Activated CD8-positive, alpha-beta memory T cell treated with anti-CD3 and anti-CD28 coated beads, Interleukin-2, amount 50 U/mL, for 1 hour (primary cell): ENCODE measurements around the gene STOML2.

Experiments
- DNase-seq: peaks from one replicate; pipeline ENCODE4 v3.0.0-alpha.2; 2020; ENCODE audit errors: extremely low read depth

STOML2 gene

GRCh38 chr9:35107297-35108290, 4.7 kb upstream of the STOML2 start:
- no peak for DNase-seq

- DNase-seq: no peak
These were observed 3.4 kb upstream of the STOML2 start for GRCh38 chr9:35106343-35106730.

- no peak for DNase-seq
These were observed 2.8 kb upstream of the STOML2 start for GRCh38 chr9:35105571-35106342.

- DNase-seq: no peak
These were observed 2.2 kb upstream of the STOML2 start for GRCh38 chr9:35105126-35105525.

- DNase-seq: no peak
These were observed 1.7 kb upstream of the STOML2 start for GRCh38 chr9:35104586-35104985.

- no peak for DNase-seq
These were observed 795 bp upstream of the STOML2 start for GRCh38 chr9:35103660-35104191.

GRCh38 chr9:35102465-35102768, 514 bp downstream of the STOML2 start:
- DNase-seq: no peak

GRCh38 chr9:35097573-35097972, 5.4 kb downstream of the STOML2 start:
- DNase-seq: no peak

GRCh38 chr9:35096035-35096849, 6.7 kb downstream of the STOML2 start, which contains the start of gene PIGO:
PIGO (minus strand) TSS chr9:35096591; CDS start chr9:35095565, 1,026 bp downstream.
- peak; percentile 73 for DNase-seq

GRCh38 chr9:35091536-35091935, 11.4 kb downstream of the STOML2 start:
- no peak for DNase-seq

- no peak for DNase-seq
These were observed 13.5 kb downstream of the STOML2 start for GRCh38 chr9:35089434-35089833.

- DNase-seq: no peak
These were observed 17.9 kb downstream of the STOML2 start for GRCh38 chr9:35085078-35085477.

GRCh38 chr9:35079426-35080341, 23.2 kb downstream of the STOML2 start, which contains the start of gene FANCG:
FANCG (minus strand) TSS chr9:35079942; CDS start chr9:35079524, 418 bp downstream.
- DNase-seq: peak; percentile 31

GRCh38 chr9:35079041-35079425, 23.9 kb downstream of the STOML2 start:
- no peak for DNase-seq

GRCh38 chr9:35078066-35078465, 24.9 kb downstream of the STOML2 start:
- DNase-seq: no peak

GRCh38 chr9:35076848-35077247, 26.1 kb downstream of the STOML2 start:
- no peak for DNase-seq

- DNase-seq: no peak
These were observed 27.6 kb downstream of the STOML2 start for GRCh38 chr9:35075358-35075757.

- DNase-seq: no peak
These were observed 28.1 kb downstream of the STOML2 start for GRCh38 chr9:35074791-35075190.

- DNase-seq: no peak
These were observed 28.8 kb downstream of the STOML2 start for GRCh38 chr9:35074141-35074540.

GRCh38 chr9:35073279-35073612, 29.7 kb downstream of the STOML2 start:
- no peak for DNase-seq
